ENCODE results near the gene IQCK.

GRCh38 chr16:19741354-19741753, 23.3 kb downstream of the IQCK start:
- TF ChIP-seq CTCF (IDR thresholded peaks at IDR 0.05; ENCODE audit: low read depth, low read length, poor library complexity, severe bottlenecking) (no peak), EZH2phosphoT487 (IDR thresholded peaks at IDR 0.05; ENCODE audit: borderline replicate concordance, low read length) (no peak)

All from DOHH2 (cell line).